Measurements from ENCODE around the gene GSAP. TPM values are rescaled to one million over a fixed set of nuclear protein-coding genes. Genes with fewer than 3 reads are reported as not detected.

Gene GSAP
- polyA plus RNA-seq, 1 of the 3 experiments (the other 2 are of a cell fraction), result 5.9 TPM

GRCh38 chr7:77409739-77410547 is 6.2 kb downstream of the GSAP start (continued):
- TF ChIP-seq USF2 (IDR thresholded peaks at IDR 0.05; ENCODE audit: borderline replicate concordance, low read depth, low read length) (no peak), NRF1 (IDR thresholded peaks at IDR 0.05; ENCODE audit: low read depth, low read length) (no peak)

GRCh38 chr7:77409005-77409738 is 7.0 kb downstream of the GSAP start:
- 78% methylated on average over 7 of the region's 7 CpGs for WGBS (ENCODE audit: low lambda C conversion rate)
- Histone ChIP-seq H3K9ac (no peak overlapping the region), H2AFZ (ENCODE audit: low read depth) (no peak overlapping the region), H3K27me3 (ENCODE audit: insufficient read depth) (no peaks in the 10 kb centered on the region), H3K4me1 (ENCODE audit: control insufficient read depth in 1 of 2, insufficient read depth in 2 of 2, low read depth in 1 of 2, low read length in 1 of 2) (no peaks in the 10 kb centered on the region; a peak in 1 of 4 replicates), H3K4me2 (no peak overlapping the region), H3K9me2 (no peaks in the 10 kb centered on the region), H3F3A (replicated peaks; ENCODE audit: insufficient read depth) (no peaks in the 10 kb centered on the region), H4K20me1 (ENCODE audit: insufficient read depth) (no peaks in the 10 kb centered on the region), H3K79me2 (ENCODE audit: insufficient read depth) (no peaks in the 10 kb centered on the region), H3K9me3 (no peaks in the 10 kb centered on the region), H3K36me3 (replicated peaks in 1 of 2; ENCODE audit: control insufficient read depth in 1 of 2, insufficient read depth in 2 of 2, low read length in 1 of 2) (no peaks in the 10 kb centered on the region), H3K27ac (ENCODE audit: low read depth in 2 of 2, low read length in 1 of 2) (no peak overlapping the region), H3K4me3 (ENCODE audit: low read depth in 2 of 2, low read length in 1 of 2) (no peak overlapping the region)
- ChIA-PET CTCF (no interaction called here), POLR2A (no interaction called here)
- DNase-seq, result no peak
- no peak for TF ChIP-seq GABPA (IDR thresholded peaks at IDR 0.05; ENCODE audit: low read depth)
- no peak for TF ChIP-seq YY1 (IDR thresholded peaks at IDR 0.05; ENCODE audit: low read depth)
- no peak for TF ChIP-seq RAD21 (IDR thresholded peaks at IDR 0.05; ENCODE audit: low read length)
- TF ChIP-seq SIN3A (IDR thresholded peaks at IDR 0.05; ENCODE audit: borderline replicate concordance, low read depth, low read length), result no peak
- no peak for TF ChIP-seq GATA2 (CRISPR knock-in tag; IDR thresholded peaks at IDR 0.05)
- no peak for TF ChIP-seq RXRA (IDR thresholded peaks at IDR 0.05; ENCODE audit: borderline replicate concordance, low read depth)
- no peak for TF ChIP-seq MAX (IDR thresholded peaks at IDR 0.05; ENCODE audit: low read depth)
- TF ChIP-seq PBX3 (IDR thresholded peaks at IDR 0.05), result no peak
- TF ChIP-seq TAF1 (IDR thresholded peaks at IDR 0.05; ENCODE audit: borderline replicate concordance, low read depth, low read length), result no peak
- TF ChIP-seq REST (IDR thresholded peaks at IDR 0.05; ENCODE audit: low read depth, low read length), result no peak
- TF ChIP-seq CTCF (IDR thresholded peaks at IDR 0.05), result no peak
- TF ChIP-seq USF1 (IDR thresholded peaks at IDR 0.05; ENCODE audit: borderline replicate concordance, low read depth), result no peak
- no peak for TF ChIP-seq RCOR1 (IDR thresholded peaks at IDR 0.05; ENCODE audit: low read length)
- no peak for TF ChIP-seq FOXJ3 (CRISPR knock-in tag; IDR thresholded peaks at IDR 0.05)
- TF ChIP-seq EZH2phosphoT487 (IDR thresholded peaks at IDR 0.05; ENCODE audit: borderline replicate concordance, low read depth), result no peak
- no peak for TF ChIP-seq MEF2A (IDR thresholded peaks at IDR 0.05; ENCODE audit: borderline replicate concordance, low read depth)
